GM13977 (cell line): ENCODE results near the gene NBAS.

Experiments used
- DNase-seq: peaks from one replicate; pipeline ENCODE4 v3.0.0; 2012; ENCODE audit warnings: low spot score
- in situ Hi-C: fragments of 300-500 bp; cut with MboI; formaldehyde crosslinking; loops from one replicate; pipeline ENCODE4 v1.12.0; 2022; ENCODE audit warnings: low sequenced_read_pairs, low pct_unique_long_range_greater_than_20kb, mixed read lengths, inconsistent platforms; ENCODE audit not compliant: unreplicated experiment
- TF ChIP-seq, protein P1 (sequence below): IDR thresholded peaks from 2 replicates; pipeline ENCODE4 v1.5.1; 2012; ENCODE audit warnings: mild to moderate bottlenecking, control low read depth; ENCODE audit not compliant: insufficient read depth; ENCODE audit errors: extremely low read depth, missing control alignments

NBAS gene

DNA sequence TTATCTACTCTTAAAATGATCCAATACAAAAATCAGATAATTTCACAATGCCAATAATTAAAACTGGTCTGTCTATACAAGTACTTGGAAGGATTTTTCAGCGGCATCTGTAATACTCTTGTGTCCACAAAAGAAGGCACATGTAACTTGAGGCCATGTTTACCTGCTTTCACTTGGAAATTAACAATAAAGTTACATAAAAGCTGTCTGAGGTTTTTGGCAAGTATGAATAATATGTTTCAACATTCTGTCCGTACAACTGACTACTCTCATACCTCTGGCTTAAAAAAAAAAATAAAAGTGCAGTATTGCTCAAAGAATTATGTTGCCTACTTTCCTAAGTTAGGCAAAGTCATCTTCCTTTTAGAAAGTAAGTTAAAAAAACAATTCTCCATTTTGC is 253.6 kb downstream of the NBAS start:
- in situ Hi-C loops: no loop called here
- DNase-seq: no peak
- TF ChIP-seq, protein P1, sequence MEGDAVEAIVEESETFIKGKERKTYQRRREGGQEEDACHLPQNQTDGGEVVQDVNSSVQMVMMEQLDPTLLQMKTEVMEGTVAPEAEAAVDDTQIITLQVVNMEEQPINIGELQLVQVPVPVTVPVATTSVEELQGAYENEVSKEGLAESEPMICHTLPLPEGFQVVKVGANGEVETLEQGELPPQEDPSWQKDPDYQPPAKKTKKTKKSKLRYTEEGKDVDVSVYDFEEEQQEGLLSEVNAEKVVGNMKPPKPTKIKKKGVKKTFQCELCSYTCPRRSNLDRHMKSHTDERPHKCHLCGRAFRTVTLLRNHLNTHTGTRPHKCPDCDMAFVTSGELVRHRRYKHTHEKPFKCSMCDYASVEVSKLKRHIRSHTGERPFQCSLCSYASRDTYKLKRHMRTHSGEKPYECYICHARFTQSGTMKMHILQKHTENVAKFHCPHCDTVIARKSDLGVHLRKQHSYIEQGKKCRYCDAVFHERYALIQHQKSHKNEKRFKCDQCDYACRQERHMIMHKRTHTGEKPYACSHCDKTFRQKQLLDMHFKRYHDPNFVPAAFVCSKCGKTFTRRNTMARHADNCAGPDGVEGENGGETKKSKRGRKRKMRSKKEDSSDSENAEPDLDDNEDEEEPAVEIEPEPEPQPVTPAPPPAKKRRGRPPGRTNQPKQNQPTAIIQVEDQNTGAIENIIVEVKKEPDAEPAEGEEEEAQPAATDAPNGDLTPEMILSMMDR: no peak

DNA sequence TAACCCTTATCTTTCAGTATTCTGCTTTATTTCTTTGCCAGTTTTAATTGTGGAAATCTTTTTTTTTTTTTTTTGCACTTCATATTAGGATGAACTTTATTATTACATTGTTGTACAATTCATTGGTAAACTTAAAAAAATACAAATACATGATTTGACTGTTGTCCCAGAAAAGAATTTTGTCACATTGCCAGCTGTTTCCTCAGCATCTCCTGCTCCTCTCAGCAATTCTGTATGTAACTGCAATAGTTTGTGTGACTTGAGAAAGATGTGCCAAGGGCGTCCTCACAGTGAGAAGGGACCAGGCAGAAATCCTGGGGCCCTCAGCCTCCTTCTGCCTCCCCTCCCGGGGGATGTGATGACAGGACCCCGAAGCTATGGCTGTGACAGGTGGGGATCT is 254.4 kb downstream of the NBAS start:
- in situ Hi-C loops: no loop called here
- no peak for DNase-seq
- TF ChIP-seq, protein P1: no peak

DNA sequence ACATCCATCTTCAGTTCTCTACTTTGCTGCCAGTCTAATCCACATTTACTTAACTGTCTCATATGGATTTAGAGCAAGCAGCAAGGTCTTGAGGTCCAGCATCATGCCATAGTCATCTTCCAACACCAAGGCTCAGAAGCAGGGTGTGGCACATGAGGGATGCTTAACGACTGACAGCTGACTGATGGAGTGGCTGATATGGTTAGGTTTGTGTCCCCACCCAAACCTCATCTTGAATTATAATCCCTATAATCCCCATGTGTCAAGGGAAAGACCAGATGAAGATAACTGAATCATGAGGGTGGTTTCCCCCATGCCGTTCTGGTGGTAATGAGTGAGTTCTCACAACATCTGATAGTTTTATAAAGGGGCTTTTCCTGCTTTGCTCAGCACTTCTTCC is 257.3 kb downstream of the NBAS start:
- no peak for DNase-seq
- in situ Hi-C loops: no loop called here
- TF ChIP-seq, protein P1: no peak

DNA sequence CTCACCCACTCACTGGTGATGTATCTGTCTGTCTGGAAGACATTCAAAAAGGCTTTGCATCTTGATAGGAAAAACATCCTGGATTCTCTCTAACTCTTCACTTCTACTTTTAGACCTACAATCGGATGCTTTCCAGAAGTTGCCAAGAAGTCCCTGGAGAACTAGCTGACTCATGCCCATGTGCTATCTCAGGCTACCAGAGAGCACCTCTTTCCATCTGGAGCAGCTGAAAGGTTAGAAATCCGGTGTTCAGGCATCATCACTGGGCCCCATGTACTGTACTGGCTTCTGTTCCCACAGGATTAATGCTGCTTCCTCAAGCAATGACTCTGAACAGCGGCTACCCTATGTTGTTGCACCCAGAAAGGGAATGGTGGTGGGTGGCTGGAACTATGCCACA is 259.0 kb downstream of the NBAS start:
- TF ChIP-seq, protein P1: no peak
- no peak for DNase-seq
- in situ Hi-C loops: no loop called here

- no peak for DNase-seq
- in situ Hi-C loops: no loop called here
- TF ChIP-seq, protein P1: no peak
Observed at GRCh38 chr2:15300624-15301573, 260.2 kb downstream of the NBAS start.

DNA sequence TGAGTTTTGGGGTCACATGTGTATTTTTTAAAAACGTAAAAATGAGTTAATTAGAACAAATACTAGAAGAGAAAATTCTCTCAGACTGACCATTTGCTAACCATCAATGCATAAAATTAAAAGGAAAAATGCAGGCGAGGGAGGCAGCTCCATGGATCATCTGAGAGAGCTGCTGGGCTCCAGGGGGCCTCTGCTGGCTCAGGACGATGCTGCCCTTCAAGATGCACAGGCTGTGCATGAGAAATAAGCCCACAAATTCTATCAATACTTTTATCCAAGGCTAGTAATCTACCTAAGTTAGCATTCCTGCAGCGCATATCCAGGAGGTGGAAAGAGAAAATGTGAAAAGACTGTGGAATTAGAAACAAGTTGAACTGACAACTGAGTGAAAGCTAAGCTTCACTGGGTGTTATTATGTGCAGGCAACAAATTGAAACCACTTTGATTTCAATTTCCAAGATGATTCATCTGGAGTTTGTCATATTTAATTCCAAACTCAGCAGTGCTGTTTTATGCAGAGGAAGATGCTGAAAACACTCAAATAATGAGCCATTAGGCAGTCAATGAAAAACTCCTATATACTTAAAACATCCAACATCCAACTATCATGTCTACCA is 261.1 kb downstream of the NBAS start:
- in situ Hi-C loops: no loop called here
- no peak for DNase-seq
- TF ChIP-seq, protein P1: no peak
